ENCODE results near the gene SLC4A1AP. TPM values are rescaled to one million over a fixed set of nuclear protein-coding genes. Genes with fewer than 3 reads are reported as not detected.

Gene SLC4A1AP
- total and polyA plus RNA-seq, 10 of the 15 experiments (the other 5 are each of a cell fraction or from before 2014, with no cell fraction given), result 6.5 to 30.1 (median 21.5) TPM

- Histone ChIP-seq H3K27ac (ENCODE audit: control insufficient read depth, insufficient read depth) (no peak overlapping the region), H2AFZ (ENCODE audit: control insufficient read depth, low read depth, low read length) (no peak overlapping the region), H3K9ac (ENCODE audit: control insufficient read depth, insufficient read depth, low read length) (no peak overlapping the region), H3K27me3 (replicated peaks in 1 of 2; ENCODE audit: control insufficient read depth in 2 of 2, insufficient read depth in 2 of 2, low read length in 1 of 2) (no peaks in the 10 kb centered on the region), H3K4me1 (ENCODE audit: control insufficient read depth, insufficient read depth, low read length) (no peaks in the 10 kb centered on the region), H4K20me1 (ENCODE audit: control insufficient read depth, insufficient read depth) (no peaks in the 10 kb centered on the region), H3K36me3 (ENCODE audit: control insufficient read depth in 2 of 2, insufficient read depth in 2 of 2, low read length in 1 of 2) (peaks cover 3 to 18% of the 10 kb centered on the region in 2 experiments), H3K4me3 (no peak overlapping the region), H3K9me3 (replicated peaks; ENCODE audit: control insufficient read depth, insufficient read depth, low read length) (no peaks in the 10 kb centered on the region), H3K79me2 (ENCODE audit: control insufficient read depth, insufficient read depth, low read length) (no peaks in the 10 kb centered on the region), H3K4me2 (ENCODE audit: control insufficient read depth, insufficient read depth) (no peak overlapping the region)
- ATAC-seq (peak; percentile 99), DNase-seq (ENCODE audit: low read depth, low spot score) (peak; percentile 56), FAIRE-seq (peak; percentile 92)
- POLR2A ChIA-PET, result interaction anchor here (0.5 kb wide), 1 partner anchor 24 kb away, joined by 3 read pairs; no protein-coding TSS in a partner anchor
- no TSS peak for BruUV-seq (replicated peaks)
- SMC1A ChIA-PET (ENCODE audit: uncharacterized antibody, unreplicated experiment), result interaction anchor here (0.6 to 2.2 kb wide), 14 partner anchors 8 to 381 kb away, joined by 3 to 8 read pairs (median 4); no protein-coding TSS in a partner anchor
- in situ Hi-C loops (cut with MboI), result no loop called here
- CTCF ChIA-PET, result interaction anchor here (0.5 to 5.0 kb wide), 69 partner anchors 9 to 1266 kb away, joined by 3 to 79 read pairs (median 4); partner anchors contain the start of genes BABAM2, CCDC121, FOSL2 and GPN1
- 33% methylated on average over 9 of the region's 9 CpGs for WGBS (ENCODE audit: insufficient coverage, insufficient replicate concordance, low lambda C conversion rate, missing lambda C conversion rate)
- RAD21 ChIA-PET (ENCODE audit: unreplicated experiment), result interaction anchor here (0.6 to 2.7 kb wide), 8 partner anchors 22 to 769 kb away, joined by 3 to 9 read pairs (median 3); partner anchors contain the start of genes CCDC121, GPN1, NRBP1 and PPM1G
- intact Hi-C loops (cut with micrococcal nuclease; ENCODE audit: unreplicated experiment), result loop anchor here (10.0 kb wide), 1 partner anchor 279 kb away; the partner anchor contains the start of gene PPM1G
- no peak for TF ChIP-seq REST (IDR thresholded peaks at IDR 0.05; ENCODE audit: low read depth, low read length)
- peak; percentile 97 for TF ChIP-seq SMARCA5 (IDR thresholded peaks at IDR 0.05)
- TF ChIP-seq ZNF592 (IDR thresholded peaks at IDR 0.05), result peak; percentile 91
- peak; percentile 59; the same call in 1 of the 2 replicates for TF ChIP-seq ATF3 (IDR thresholded peaks at IDR 0.05; ENCODE audit: borderline replicate concordance, extremely low read depth, low read depth, low read length)
- TF ChIP-seq ZNF687 (IDR thresholded peaks at IDR 0.05), result no peak
- TF ChIP-seq SKIL (IDR thresholded peaks at IDR 0.05; ENCODE audit: low read depth, poor library complexity, severe bottlenecking), result peak; percentile 32
These were observed 19.8 kb downstream of the SLC4A1AP start for GRCh38 chr2:27683390-27684071.
